PFSK-1 (cell line): ENCODE data around the gene SLC5A10.

Source experiments
- FOXP2 ChIP-seq: optimal IDR thresholded peaks from 2 replicates; pipeline ENCODE3; 2011; ENCODE audit warnings: borderline replicate concordance, control low read depth, inconsistent platforms; ENCODE audit not compliant: insufficient read depth; ENCODE audit errors: extremely low read length, extremely low read depth
- POLR2AphosphoS5 ChIP-seq: IDR thresholded peaks from 2 replicates; pipeline ENCODE4 v1.6.1; 2012; ENCODE audit warnings: low read depth, mild to moderate bottlenecking, control low read depth, low read length, moderate library complexity
- REST ChIP-seq, 2 experiments: IDR thresholded peaks; 2 replicates each; pipeline versions ENCODE4 v1.6.1 to v1.8.0; 2011 to 2012; ENCODE audit warnings: low read depth in 2 of 2, low read length in 2 of 2, control low read depth in 1 of 2, inconsistent platforms in 1 of 2, mild to moderate bottlenecking in 1 of 2, moderate library complexity in 1 of 2; ENCODE audit not compliant: insufficient read depth in 1 of 2
- SIN3A ChIP-seq: IDR thresholded peaks from 2 replicates; pipeline ENCODE4 v1.6.1; 2012; ENCODE audit warnings: mild to moderate bottlenecking, low read length, moderate library complexity, borderline replicate concordance; ENCODE audit not compliant: insufficient read depth
- TAF1 ChIP-seq: IDR thresholded peaks from 2 replicates; pipeline ENCODE4 v1.6.1; 2012; ENCODE audit warnings: low read length, control low read depth, borderline replicate concordance; ENCODE audit not compliant: insufficient read depth

Gene SLC5A10

GRCh38 chr17:18992454-18993130 is 40.6 kb downstream of the SLC5A10 start:
- no peak for TF ChIP-seq POLR2AphosphoS5
- no peak for TF ChIP-seq TAF1
- TF ChIP-seq REST (IDR thresholded peaks at IDR 0.05; ENCODE audit: insufficient read depth in 1 of 2, low read depth in 2 of 2, low read length in 2 of 2): no peak
- TF ChIP-seq SIN3A: no peak
- TF ChIP-seq FOXP2: no peak

GRCh38 chr17:18993905-18994526 is 42.1 kb downstream of the SLC5A10 start:
- TF ChIP-seq REST (IDR thresholded peaks at IDR 0.05; ENCODE audit: insufficient read depth in 1 of 2, low read depth in 2 of 2, low read length in 2 of 2) (no peak), TAF1 (no peak), POLR2AphosphoS5 (no peak), SIN3A (no peak), FOXP2 (no peak)

- TF ChIP-seq REST (IDR thresholded peaks at IDR 0.05; ENCODE audit: insufficient read depth in 1 of 2, low read depth in 2 of 2, low read length in 2 of 2) (no peak), TAF1 (no peak), FOXP2 (no peak), POLR2AphosphoS5 (no peak), SIN3A (no peak)
These were observed 42.7 kb downstream of the SLC5A10 start for GRCh38 chr17:18994631-18995030.

- TF ChIP-seq TAF1 (no peak), SIN3A (no peak), REST (IDR thresholded peaks at IDR 0.05; ENCODE audit: insufficient read depth in 1 of 2, low read depth in 2 of 2, low read length in 2 of 2) (no peak), FOXP2 (no peak), POLR2AphosphoS5 (no peak)
These were observed 43.3 kb downstream of the SLC5A10 start for GRCh38 chr17:18995220-18995619.

GRCh38 chr17:18996458-18996857 is 44.5 kb downstream of the SLC5A10 start:
- no peak for TF ChIP-seq POLR2AphosphoS5
- no peak for TF ChIP-seq TAF1
- TF ChIP-seq FOXP2: no peak
- TF ChIP-seq SIN3A: no peak
- TF ChIP-seq REST (IDR thresholded peaks at IDR 0.05; ENCODE audit: insufficient read depth in 1 of 2, low read depth in 2 of 2, low read length in 2 of 2): no peak
